COLO668 (cell line): Measurements from ENCODE around the gene SPACDR.
A peak's percentile ranks its signal among the peaks of the same experiment; 100 is the strongest.
"Not testable (repeated sequence)": the region's sequence is repeated elsewhere in the genome, so short reads cannot be mapped to it uniquely, and the experiment has no call there.

Experiments used
- DNase-seq: peaks from one replicate; lab custom pipeline; 2025; ENCODE audit not compliant: unreplicated experiment; lab: John Stamatoyannopoulos, UW

Gene SPACDR

DNA sequence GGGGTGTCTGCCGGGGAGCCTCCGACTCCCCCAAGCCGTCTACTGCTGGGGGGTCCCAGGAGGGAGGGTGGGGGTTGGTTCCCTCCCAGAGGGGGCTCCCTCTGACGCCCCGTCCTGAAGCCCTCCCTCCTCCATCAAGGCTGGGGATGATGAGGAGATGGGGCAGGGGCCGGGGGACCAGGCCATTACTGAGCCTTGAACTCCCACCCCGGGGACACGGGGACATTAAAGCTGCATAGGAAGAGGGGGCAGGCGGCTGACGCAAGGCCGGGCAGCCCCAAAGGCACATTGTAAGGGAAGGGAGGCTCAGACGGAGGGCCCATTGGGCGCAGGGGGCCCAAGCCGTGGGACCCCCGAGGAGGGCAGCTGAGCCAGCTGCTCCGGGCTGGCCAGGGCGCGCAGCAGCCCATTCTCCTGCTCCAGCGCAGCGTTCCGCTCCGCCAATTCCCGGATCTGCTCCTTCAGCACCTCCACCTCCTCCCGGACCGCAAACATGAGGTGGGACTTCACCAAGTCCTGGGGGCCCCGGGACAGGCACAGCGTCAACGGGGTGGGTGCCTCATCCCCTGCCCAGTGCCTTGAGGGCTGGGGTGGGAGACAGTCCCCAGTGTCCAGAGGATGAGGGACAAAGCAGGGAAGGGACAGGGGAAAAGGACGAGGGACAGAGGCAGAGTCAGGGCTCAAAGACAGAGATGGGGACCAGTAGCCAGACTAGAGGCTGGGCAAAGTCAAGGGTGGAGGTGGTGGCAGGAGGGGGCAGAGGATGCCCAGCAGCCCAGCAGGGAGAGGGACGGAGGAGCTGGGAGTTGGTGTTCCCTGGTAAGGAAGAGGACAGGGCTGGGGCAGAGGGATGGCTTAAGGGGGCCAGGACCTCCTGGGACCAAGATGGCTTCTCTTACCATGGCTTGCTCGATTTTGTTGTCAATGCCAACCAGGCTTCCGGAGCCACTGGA lies 2.9 kb upstream of the SPACDR start:
- DNase-seq = no peak

DNA sequence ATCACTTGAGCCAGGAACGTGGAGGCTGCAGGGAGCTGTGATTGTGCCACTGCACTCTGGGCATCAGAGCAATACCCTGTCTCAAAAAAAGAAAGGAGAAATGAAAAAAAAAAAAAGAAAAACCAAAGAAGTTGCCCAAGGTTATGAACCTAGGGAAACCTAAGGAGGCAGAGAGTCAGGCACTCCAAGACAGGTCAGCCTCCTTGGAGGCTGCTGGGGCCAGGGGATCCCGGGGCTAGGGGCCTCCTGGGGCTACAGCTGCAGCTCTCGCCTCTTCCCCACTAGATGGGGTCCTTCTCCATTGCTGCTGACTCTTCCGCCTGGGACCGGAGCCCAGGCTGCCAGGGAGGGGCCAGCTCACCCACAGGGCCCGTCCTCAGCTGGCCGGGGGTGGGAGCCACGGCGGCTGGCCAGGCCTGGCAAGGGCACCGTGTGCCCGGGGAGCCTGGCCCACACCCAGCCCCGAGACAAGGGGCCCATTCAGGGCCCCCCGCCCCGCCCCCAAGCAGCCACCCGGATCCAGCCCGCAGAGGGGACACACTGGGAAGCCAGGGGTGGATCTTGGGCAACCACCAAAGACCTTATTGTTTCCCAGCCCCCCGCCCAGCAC lies 1.7 kb upstream of the SPACDR start:
- peak; percentile 55 for DNase-seq

DNA sequence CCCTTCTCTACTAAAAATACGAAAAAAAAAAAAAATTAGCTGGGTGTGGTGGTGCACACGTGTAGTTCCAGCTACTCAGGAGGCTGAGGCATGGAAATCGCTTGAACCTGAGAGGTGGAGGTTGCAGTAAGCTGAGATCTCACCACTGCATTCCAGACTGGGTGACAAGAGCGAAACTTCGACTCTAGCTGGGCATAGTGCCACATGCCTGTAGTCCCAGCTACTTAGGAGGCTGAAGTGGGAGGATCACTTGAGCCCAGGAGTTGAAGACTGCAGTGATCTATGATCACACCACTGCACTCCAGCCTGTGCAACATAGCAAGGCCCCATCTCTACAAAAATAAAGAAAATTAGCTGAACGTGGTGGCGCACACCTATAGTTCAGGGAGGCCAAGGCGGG lies 1.2 kb upstream of the SPACDR start:
- no peak for DNase-seq

DNA sequence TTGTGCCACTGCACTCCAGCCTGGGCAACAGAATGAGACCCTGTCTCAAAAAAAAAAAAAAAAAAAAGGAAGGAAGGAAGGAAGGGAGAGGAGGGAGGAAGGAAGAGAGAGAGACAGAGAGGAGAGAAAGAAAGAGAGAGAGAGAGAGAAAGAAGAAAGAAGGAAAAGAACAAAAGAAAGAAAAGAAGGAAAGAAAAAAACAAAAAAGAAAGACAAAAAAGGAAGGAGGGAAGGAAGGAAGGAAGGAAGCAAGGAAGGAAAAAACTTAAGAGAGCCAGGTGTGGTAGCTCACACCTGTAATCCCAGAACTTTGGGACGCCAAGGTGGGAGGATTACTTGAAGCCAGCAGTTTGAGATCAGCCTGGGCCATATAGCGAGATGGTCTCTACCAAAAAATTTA lies 731 bp upstream of the SPACDR start:
- no peak for DNase-seq

DNA sequence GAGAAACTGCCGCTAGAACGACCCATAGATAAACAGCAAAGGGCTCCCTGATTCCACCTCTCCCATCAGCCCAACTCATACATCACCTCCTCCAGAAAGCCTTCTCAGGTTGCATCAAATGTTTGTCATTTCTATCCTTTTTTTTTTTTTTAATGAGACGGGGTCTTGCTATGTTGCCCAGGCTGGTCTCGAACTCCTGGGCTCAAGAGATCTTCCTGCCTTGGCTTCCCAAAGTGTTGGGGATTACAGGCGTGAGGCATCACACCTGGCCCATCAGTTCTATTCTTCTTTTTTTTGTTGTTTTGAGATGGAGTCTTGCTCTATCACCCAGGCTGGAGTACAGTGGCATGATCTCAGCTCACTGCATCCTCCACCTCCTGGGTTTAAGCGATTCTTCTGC lies 7.0 kb downstream of the SPACDR start:
- DNase-seq = no peak

DNA sequence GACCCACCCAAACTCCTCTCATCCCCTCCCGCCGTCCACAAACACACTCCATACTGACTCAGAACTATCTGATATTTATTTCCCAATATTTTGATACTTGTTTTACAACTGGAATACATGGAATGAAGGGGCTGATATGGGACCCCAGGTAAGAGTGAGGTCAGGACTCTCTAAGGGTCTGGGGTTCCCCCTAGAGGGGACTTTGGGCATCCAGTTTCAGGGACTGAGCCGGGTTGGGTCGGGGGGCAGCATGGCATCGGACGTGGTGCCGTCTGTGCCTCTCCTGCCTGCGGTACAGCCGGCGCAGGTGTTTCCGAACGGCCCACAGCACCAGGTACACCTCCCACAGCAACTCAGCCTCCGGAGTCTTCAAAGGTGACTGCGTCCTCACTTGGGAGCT lies 7.5 kb downstream of the SPACDR start:
- DNase-seq = no peak

DNA sequence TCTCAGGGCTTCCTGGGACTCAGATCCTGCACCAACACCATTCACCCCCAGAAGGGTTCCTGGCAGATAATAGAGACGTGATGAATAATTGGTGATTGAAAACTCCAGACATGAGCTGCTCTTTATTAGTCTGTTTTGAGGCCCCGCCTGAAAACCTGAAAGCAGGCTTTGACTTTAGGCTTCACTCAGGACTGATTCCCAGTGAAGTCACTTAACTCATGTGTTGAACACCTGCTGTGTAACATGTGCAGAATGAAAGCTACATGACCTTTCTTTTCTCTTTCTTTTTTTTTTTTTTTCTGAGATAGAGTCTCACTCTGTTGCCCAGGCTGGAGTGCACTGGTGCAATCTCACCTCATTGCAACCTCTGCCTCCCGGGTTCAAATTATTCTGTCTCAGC lies 8.9 kb downstream of the SPACDR start:
- DNase-seq = no peak

DNA sequence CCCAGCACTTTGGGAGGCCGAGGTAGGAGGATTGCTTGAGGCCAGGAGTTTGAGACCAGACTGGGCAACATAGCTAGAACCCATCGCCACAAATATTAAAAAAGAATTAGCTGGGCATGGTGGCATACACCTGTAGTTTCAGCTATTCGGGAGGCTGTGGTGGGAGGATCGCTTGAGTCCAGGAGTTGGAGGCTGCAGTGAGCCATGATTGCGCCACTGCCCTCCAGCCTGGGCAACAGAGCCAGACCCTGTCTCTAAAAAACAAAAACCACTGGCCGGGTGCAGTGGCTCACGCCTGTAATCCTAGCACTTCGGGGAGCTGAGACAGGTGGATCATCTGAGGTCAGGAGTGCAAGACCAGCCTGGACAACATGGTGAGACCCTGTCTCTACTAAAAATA lies 10.2 kb downstream of the SPACDR start:
- not testable (repeated sequence) for DNase-seq

DNA sequence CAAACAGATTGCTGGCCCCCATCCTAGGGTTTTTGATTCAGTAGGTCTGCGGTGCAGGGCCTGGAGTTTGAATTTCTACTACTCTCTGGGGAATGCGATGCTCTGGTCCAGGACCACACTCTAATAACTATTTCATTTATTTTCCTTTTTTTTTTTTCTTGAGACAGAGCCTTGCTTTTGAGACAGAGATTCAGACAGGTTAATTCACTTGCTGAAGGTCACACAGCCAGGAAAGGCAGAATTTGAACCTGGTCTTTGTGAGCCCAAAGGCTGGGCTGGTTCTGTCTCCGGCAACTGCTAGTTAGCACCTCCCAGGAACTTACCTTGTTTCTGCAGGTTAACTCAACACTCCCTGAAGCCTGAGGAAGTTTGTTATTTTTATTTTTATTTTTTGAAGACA lies 11.5 kb downstream of the SPACDR start:
- DNase-seq = no peak

DNA sequence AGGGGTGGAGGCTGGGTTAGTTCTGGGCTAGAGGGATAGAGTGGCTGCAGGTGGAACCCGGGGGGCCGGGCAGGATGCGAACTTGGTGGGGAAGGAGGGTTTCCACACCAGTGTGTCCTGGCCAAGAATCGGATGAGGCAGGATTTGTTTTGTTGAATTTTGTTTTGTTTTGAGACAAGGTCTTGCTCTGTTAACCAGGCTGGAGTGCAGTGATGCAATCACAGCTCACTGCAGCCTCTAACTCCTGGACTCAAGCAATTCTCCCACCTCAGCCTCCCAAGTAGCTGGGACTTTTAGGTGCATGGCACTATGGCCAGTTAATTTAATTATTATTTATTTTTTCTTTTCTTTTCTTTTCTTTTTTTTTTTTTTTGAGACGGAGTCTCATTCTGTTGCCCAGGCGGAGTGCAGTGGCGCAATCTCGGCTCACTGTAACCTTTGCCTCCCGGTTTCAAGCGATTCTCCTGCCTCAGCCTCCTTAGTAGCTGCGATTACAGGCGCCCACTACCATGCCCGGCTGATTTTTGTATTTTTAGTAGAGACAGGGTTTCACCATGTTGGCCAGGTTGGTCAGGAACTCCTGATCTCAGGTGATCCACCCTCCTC lies 14.8 kb downstream of the SPACDR start:
- DNase-seq = no peak

DNA sequence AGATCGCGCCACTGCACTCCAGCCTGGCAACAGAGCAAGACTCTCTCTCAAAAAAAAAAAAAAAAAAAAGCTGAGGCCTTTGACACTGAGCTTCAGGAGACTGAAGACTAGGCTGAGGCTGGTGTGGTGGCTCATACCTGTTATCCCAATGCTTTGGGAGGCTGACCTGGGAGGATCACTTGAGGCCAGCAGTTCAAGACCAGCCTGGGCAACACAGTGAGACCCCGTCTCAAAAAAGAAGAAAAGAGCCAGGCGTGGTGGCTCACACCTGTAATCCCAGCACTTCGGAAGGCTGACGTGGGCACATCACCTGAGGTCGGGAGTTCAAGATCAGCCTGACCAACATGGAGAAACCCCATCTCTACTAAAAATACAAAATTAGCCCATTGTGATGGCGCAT lies 16.7 kb downstream of the SPACDR start:
- not testable (repeated sequence) for DNase-seq

DNA sequence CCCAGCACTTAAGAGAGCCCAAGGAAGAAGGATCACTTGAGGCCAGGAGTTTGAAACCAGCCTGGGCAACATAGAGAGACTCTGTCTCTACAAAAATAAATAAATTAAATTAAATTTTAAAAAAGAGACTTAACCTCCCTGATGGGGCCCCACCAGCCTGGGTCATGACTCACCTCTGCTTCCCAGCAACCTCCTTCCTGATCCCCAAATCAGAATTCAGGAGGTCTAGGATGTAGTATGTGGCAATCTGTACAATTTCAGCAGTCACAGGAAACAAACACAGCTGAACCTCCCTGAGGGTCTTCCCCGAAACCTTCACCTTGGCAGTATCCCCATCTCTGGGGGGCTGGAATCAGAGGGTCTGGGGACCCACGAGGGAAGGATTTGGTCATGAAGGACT lies 18.0 kb downstream of the SPACDR start:
- no peak for DNase-seq

DNA sequence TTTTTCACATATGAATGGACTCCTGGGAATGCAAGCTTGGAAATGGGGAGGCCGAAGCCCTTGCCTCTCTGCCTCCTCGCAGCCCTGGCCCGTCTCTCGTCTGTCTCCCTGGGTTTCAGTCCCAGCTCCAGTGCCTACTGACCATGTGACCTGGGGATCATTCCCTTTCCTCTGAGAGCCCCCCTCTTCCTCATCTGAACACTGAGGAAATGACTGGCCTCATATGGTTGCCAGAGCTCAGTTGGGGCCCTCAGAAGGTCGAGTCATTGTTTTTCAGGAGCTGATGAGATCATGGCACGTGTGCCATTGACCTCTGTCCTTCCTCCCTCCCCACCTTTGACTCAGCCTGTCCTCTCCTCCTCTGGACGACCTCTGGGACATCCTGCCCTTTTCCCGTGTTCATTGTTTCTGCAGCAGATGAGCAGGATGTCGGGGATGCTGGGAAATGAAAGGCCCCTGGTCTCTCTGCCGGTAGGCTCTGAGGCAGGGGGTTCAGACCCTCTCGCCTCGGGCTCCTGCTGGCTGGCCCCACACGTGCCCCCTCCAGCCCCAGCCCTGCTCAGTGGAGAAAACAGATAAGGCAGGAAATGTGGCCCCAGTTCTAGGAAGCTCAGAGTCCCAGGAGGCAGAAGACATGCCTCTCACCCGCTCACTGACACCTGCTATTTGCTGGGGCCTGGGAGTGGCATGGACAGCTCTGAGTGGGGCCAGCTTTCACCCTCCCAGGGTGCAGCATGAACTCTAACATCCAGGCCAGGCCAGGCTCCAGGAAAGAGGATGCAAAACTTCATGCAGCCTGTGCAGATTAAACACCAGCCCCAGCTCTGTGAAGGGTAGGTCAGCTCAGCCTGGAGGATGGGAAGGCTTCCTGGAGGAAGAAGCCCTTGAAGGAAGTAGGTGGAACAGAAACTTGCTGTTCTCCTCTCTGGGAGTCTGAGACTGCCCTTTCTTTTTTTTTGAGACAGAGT lies 19.5 kb downstream of the SPACDR start:
- peak; percentile 13 for DNase-seq

DNA sequence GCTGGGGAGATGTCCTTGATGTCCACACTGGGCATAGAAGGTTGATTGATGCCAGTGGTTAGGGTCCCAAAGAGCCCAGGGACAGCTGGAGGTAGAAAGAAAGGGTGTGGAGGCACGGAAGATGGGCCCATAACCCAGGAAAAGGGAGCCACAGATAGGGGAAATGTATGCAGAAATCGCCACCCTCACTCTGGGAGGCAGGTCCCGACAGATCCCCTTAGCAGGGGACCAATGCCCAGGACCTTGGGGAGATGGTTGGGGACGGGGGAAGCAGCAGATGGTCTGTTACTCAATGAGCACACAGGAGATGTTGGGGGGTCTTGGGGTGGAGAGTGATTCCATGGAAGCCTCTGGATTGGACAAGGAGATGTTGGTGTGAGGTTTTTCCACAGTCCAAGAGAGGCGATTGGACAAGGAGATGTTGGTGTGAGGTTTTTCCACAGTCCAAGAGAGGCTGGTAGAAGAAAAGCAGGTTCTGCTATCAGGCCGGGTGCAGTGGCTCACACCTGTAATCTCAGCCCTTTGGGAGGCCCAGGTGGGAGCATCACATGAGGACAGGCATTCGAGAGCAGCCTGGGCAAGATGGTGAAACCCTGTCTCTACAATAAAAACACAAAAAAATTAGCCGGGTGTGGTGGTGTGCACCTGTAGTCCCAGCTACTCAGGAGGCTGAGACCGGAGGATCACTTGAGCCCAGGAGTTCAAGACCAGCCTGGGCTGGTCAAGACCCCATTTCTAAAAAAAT lies 20.8 kb downstream of the SPACDR start:
- no peak for DNase-seq

DNA sequence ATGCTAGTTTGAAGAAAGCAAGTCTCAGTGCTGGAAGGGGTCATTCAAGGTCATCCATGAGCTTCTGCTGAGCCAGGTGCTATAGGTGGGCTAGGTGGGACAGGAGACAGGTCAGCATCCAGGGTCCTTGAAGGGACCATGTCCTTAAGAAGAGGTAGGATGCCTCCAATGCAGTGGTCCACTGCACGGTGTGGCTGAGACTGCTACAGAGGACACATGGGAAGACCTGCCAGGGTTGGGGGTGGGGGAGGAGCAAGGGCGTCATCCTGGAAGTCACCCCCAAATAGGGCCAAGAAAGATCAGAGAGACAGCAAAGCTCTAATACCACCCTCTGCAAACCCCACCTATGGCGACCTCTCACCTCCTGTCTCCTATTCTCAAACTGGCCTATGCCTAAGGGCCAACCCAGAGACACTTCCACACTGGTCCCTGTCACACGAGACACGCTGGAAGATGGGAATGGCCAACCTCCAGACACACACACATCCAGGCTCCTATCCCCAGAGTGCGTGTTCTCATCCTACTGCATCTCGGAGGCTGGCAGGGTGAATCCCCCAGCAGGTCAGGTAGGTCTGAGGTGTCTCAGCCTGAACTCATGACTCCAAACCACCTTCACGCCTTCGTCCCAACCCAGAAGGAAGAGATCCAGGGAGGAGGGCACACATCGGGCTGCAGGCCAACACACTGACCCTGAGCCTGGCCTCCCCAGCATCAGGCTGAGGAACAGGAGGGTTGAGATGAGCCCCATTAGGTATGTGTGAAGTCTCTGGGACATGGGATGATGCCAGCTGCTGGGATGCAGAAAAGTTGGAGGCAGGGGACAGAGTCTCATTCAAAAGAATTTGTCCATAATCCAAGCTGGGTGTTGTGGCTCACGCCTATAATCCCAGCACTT lies 22.2 kb downstream of the SPACDR start:
- DNase-seq = no peak

DNA sequence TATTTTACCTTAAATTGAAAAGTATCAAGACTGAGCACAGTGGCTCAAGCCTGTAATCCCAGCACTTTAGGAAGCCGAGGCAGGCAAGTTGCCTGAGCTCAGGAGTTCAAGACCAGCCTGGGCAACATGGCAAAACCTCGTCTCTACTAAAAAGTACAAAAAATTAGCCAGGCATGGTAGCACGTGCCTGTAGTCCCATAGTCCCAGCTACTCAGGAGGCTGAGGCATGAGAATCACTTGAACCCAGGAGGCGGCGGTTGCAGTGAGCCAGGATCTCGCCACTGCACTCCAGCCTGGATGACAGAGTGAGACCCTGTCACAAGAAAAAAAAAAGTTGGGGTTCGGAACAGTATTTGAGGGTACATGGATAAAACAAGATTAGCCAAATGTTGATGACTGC lies 24.8 kb downstream of the SPACDR start:
- DNase-seq = not testable (repeated sequence)

DNA sequence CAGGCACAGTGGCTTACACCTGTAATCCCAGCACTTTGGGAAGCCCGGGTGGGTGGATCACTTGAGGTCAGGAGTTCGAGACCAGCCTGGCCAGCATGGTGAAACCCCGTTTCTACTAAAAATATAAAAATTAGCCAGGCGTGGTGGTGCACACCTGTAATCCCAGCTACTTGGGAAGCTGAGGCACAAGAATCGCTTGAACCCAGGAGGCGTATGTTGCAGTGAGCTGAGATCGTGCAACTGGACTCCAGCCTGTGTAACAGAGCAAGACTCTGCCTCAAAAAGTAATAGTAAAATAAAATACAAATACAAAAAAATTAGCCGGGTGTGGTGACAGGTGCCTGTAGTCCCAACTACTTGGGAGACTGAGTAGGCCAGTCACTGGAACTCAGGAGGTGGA lies 25.3 kb downstream of the SPACDR start:
- not testable (repeated sequence) for DNase-seq

DNA sequence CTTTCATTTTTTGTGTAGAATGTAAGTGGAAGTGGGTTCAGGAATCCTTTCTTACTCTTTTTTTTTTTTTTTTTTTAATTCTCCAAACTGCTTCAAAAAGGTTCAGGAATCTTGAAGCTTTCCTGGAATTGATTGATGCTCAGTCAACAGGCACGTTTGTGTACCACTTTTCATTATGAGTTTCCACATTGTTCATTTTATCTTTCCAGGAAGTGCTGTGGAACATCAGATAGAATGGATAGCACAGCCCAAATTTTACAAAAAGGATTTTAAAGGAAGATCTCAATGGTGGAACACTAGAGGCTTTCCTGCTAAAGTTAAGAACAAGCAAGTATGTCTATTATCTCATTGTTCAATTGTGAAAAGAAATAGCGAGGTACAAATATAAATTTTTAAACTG lies 25.9 kb downstream of the SPACDR start:
- DNase-seq = no peak
